ENCODE results near the gene GPN2.

- TF ChIP-seq POLR2AphosphoS5 (IDR thresholded peaks at IDR 0.05; ENCODE audit: low read depth, low read length) = no peak
- TF ChIP-seq POLR2A (IDR thresholded peaks at IDR 0.05; ENCODE audit: low read depth, low read length) = no peak
Observed at GRCh38 chr1:26932531-26932930, 42.4 kb upstream of the GPN2 start.

All from GM12891 (cell line).